C4-2B (cell line): ENCODE results near the gene UTS2B.

Experiments used
- ZFX ChIP-seq: fragments of 450-650 bp; IDR thresholded peaks from 2 replicates; pipeline ENCODE4 v1.6.1; 2017
- TF ChIP-seq, protein P1 (sequence below): fragments of 450-650 bp; conservative IDR thresholded peaks from 2 replicates; pipeline ENCODE4 v1.5.1; 2017; ENCODE audit warnings: mild to moderate bottlenecking

DNA sequence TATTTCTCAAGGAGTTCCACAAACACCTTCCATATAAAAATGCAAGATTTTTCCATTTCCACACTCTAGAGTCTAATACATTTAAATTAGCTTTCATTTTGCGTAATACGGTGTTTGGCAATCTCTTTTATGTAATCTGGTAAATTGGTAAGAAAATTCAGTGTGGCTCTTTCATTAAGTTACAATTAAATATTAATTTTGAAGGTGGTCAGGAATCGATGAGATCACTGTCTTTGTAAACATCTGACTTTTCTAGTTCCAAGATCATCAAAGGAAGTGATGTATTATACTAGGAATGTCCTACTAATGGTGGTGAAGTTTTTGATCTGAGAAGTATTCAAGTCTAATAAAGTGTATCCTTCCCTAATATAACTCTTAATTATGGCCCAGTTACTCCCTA lies 1.1 kb upstream of the UTS2B start:
- TF ChIP-seq, protein P1, sequence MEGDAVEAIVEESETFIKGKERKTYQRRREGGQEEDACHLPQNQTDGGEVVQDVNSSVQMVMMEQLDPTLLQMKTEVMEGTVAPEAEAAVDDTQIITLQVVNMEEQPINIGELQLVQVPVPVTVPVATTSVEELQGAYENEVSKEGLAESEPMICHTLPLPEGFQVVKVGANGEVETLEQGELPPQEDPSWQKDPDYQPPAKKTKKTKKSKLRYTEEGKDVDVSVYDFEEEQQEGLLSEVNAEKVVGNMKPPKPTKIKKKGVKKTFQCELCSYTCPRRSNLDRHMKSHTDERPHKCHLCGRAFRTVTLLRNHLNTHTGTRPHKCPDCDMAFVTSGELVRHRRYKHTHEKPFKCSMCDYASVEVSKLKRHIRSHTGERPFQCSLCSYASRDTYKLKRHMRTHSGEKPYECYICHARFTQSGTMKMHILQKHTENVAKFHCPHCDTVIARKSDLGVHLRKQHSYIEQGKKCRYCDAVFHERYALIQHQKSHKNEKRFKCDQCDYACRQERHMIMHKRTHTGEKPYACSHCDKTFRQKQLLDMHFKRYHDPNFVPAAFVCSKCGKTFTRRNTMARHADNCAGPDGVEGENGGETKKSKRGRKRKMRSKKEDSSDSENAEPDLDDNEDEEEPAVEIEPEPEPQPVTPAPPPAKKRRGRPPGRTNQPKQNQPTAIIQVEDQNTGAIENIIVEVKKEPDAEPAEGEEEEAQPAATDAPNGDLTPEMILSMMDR, result no peak
- no peak for TF ChIP-seq ZFX
